ENCODE data around the gene DPM3. TPM values are rescaled to one million over a fixed set of nuclear protein-coding genes. Genes with fewer than 3 reads are reported as not detected.
A peak's percentile ranks its signal among the peaks of the same experiment; 100 is the strongest.

DPM3 gene
- total and polyA plus RNA-seq, 2 of the 13 experiments (the other 11 are each of a cell fraction or from before 2014, with no cell fraction given), result 23.2 to 53.4 TPM

GRCh38 chr1:155128755-155129473 is 11.4 kb downstream of the DPM3 start:
- in situ Hi-C loops (cut with HindIII; ENCODE audit: extremely low pct_ligation_motif_present, low pct_unique_long_range_greater_than_20kb) (loop anchor here (5.0 kb wide), 1 partner anchor 37 kb away; no protein-coding TSS in a partner anchor), intact Hi-C loops (cut with micrococcal nuclease; ENCODE audit: unreplicated experiment) (loop anchor here (5.0 kb wide), 2 partner anchors 37 to 953 kb away; partner anchors contain the start of gene MEX3A)
- H3K27ac ChIP-seq (ENCODE audit: extremely low read length, insufficient read depth, low read length), result peak overlapping the region; percentile 100
- no peaks in the 10 kb centered on the region for H3K9me3 ChIP-seq (ENCODE audit: low read length)
- BruUV-seq (replicated peaks), result TSS peak; percentile 68
- DNase-seq (ENCODE audit: low spot score) (peak; percentile 90), FAIRE-seq (peak; percentile 70), ATAC-seq (peak; percentile 5)
- H3K27me3 ChIP-seq (ENCODE audit: control insufficient read depth in 1 of 2, insufficient read depth in 2 of 2, low read length in 2 of 2), result no peaks in the 10 kb centered on the region; a peak in 1 of 5 replicates
- peaks cover 45% of the 10 kb centered on the region for H4K20me1 ChIP-seq (ENCODE audit: insufficient read depth, low read length)
- POLR2A ChIA-PET, result interaction anchor here (0.8 to 6.4 kb wide), 16 partner anchors 8 to 158 kb away, joined by 3 to 56 read pairs (median 8); partner anchors contain the start of genes CLK2, DPM3, KRTCAP2 and SHC1
- H3K4me2 ChIP-seq (ENCODE audit: low read depth, low read length), result peak overlapping the region; percentile 94
- peaks cover 13 to 36% of the 10 kb centered on the region in 2 experiments for H3K36me3 ChIP-seq (replicated peaks in 1 of 2; ENCODE audit: control insufficient read depth in 1 of 2, insufficient read depth in 2 of 2, low read length in 2 of 2)
- WGBS (ENCODE audit: low lambda C conversion rate), result under 1% methylated on average over 9 of the region's 14 CpGs
- CTCF ChIA-PET (ENCODE audit: low intra/inter-chr PET ratio, low total read pairs), result no interaction called here
- H3K9ac ChIP-seq (ENCODE audit: insufficient read depth, low read depth, low read length), result peak overlapping the region; percentile 99
- H3K4me1 ChIP-seq (ENCODE audit: insufficient read depth, low read length), result peaks cover 55% of the 10 kb centered on the region
- H3K79me2 ChIP-seq (ENCODE audit: insufficient read depth, low read length), result peaks cover 63% of the 10 kb centered on the region
- H3K4me3 ChIP-seq (replicated peaks in 1 of 3; ENCODE audit: insufficient read depth in 1 of 3, low read depth in 2 of 3, low read length in 3 of 3), result peak overlapping the region; percentile 96 to 99 (median 99)
- no peak overlapping the region for H2AFZ ChIP-seq (ENCODE audit: low read length)
- TF ChIP-seq AHR (CRISPR knock-in tag; IDR thresholded peaks at IDR 0.05) (no peak), ZFAT (CRISPR knock-in tag; conservative IDR thresholded peaks at IDR 0.05) (no peak), ZNF510 (CRISPR knock-in tag; IDR thresholded peaks at IDR 0.05; ENCODE audit: low read depth) (peak; percentile 41; the same call in 1 of the 2 replicates), ELF4 (CRISPR knock-in tag; IDR thresholded peaks at IDR 0.05; ENCODE audit: borderline replicate concordance) (no peak), HDAC6 (IDR thresholded peaks at IDR 0.05; ENCODE audit: low read depth, low read length) (no peak), KDM3A (CRISPR knock-in tag; IDR thresholded peaks at IDR 0.05; ENCODE audit: low read depth) (no peak), POGZ (CRISPR knock-in tag; IDR thresholded peaks at IDR 0.05) (peak; percentile 47; the same call in 1 of the 2 replicates), ZIK1 (CRISPR knock-in tag; IDR thresholded peaks at IDR 0.05; ENCODE audit: borderline replicate concordance, low read depth) (no peak), FOXO4 (CRISPR knock-in tag; conservative IDR thresholded peaks at IDR 0.05) (no peak), AGO2 (optimal IDR thresholded peaks at IDR 0.05; ENCODE audit: low read depth, low read length) (peak; percentile 74), ZNF7 (CRISPR knock-in tag; IDR thresholded peaks at IDR 0.05) (no peak), JUND (CRISPR knock-in tag; IDR thresholded peaks at IDR 0.05) (no peak), KDM5B (CRISPR knock-in tag; IDR thresholded peaks at IDR 0.05; ENCODE audit: borderline replicate concordance) (peak; percentile 38; the same call in 1 of the 2 replicates), CREM (IDR thresholded peaks at IDR 0.05) (peak; percentile 81), CREM (CRISPR knock-in tag; IDR thresholded peaks at IDR 0.05) (no peak), SIX1 (CRISPR knock-in tag; IDR thresholded peaks at IDR 0.05; ENCODE audit: borderline replicate concordance) (no peak)
- TF ChIP-seq, protein P1, sequence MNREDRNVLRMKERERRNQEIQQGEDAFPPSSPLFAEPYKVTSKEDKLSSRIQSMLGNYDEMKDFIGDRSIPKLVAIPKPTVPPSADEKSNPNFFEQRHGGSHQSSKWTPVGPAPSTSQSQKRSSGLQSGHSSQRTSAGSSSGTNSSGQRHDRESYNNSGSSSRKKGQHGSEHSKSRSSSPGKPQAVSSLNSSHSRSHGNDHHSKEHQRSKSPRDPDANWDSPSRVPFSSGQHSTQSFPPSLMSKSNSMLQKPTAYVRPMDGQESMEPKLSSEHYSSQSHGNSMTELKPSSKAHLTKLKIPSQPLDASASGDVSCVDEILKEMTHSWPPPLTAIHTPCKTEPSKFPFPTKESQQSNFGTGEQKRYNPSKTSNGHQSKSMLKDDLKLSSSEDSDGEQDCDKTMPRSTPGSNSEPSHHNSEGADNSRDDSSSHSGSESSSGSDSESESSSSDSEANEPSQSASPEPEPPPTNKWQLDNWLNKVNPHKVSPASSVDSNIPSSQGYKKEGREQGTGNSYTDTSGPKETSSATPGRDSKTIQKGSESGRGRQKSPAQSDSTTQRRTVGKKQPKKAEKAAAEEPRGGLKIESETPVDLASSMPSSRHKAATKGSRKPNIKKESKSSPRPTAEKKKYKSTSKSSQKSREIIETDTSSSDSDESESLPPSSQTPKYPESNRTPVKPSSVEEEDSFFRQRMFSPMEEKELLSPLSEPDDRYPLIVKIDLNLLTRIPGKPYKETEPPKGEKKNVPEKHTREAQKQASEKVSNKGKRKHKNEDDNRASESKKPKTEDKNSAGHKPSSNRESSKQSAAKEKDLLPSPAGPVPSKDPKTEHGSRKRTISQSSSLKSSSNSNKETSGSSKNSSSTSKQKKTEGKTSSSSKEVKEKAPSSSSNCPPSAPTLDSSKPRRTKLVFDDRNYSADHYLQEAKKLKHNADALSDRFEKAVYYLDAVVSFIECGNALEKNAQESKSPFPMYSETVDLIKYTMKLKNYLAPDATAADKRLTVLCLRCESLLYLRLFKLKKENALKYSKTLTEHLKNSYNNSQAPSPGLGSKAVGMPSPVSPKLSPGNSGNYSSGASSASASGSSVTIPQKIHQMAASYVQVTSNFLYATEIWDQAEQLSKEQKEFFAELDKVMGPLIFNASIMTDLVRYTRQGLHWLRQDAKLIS (CRISPR knock-in tag; IDR thresholded peaks at IDR 0.05), result peak; percentile 27; the same call in 1 of the 2 replicates
- TF ChIP-seq, protein P2, sequence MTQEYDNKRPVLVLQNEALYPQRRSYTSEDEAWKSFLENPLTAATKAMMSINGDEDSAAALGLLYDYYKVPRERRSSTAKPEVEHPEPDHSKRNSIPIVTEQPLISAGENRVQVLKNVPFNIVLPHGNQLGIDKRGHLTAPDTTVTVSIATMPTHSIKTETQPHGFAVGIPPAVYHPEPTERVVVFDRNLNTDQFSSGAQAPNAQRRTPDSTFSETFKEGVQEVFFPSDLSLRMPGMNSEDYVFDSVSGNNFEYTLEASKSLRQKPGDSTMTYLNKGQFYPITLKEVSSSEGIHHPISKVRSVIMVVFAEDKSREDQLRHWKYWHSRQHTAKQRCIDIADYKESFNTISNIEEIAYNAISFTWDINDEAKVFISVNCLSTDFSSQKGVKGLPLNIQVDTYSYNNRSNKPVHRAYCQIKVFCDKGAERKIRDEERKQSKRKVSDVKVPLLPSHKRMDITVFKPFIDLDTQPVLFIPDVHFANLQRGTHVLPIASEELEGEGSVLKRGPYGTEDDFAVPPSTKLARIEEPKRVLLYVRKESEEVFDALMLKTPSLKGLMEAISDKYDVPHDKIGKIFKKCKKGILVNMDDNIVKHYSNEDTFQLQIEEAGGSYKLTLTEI (CRISPR knock-in tag; conservative IDR thresholded peaks at IDR 0.05), result no peak
